ENCODE results near the gene SPDYE6. TPM values are rescaled to one million over a fixed set of nuclear protein-coding genes. Genes with fewer than 3 reads are reported as not detected.
"Not testable (repeated sequence)": the region's sequence is repeated elsewhere in the genome, so short reads cannot be mapped to it uniquely, and the experiment has no call there.

SPDYE6 gene, protein sequence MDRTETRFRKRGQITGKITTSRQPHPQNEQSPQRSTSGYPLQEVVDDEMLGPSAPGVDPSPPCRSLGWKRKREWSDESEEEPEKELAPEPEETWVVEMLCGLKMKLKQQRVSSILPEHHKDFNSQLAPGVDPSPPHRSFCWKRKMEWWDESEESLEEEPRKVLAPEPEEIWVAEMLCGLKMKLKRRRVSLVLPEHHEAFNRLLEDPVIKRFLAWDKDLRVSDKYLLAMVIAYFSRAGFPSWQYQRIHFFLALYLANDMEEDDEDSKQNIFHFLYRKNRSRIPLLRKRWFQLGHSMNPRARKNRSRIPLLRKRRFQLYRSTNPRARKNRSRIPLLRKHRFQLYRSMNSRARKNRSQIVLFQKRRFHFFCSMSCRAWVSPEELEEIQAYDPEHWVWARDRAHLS
- total RNA-seq (under 1 TPM in 1 of 9 donors, not detected in 8; 0.11 TPM), polyA plus RNA-seq (not detected)
- long read RNA-seq, donor 1, result 0 reads
- long read RNA-seq, donor 2, result 0 reads
- long read RNA-seq, donor 3, result 0 reads
- long read RNA-seq, donor 4, partial matches to known transcripts, result 0 of 2 reads
- long read RNA-seq, donor 4, other reads (novel, unspliced or antisense), result 2 of 2 reads
- long read RNA-seq, donor 5, partial matches to known transcripts, result 0 of 3 reads
- long read RNA-seq, donor 5, other reads (novel, unspliced or antisense), result 3 of 3 reads
- long read RNA-seq, donor 6, partial matches to known transcripts, result 0 of 1 reads
- long read RNA-seq, donor 6, other reads (novel, unspliced or antisense), result 1 of 1 reads
- long read RNA-seq, donor 7, result 0 reads
- long read RNA-seq, donor 8, result 0 reads
- long read RNA-seq, donor 9, result 0 reads
- long read RNA-seq, donor 10, result 0 reads

DNA sequence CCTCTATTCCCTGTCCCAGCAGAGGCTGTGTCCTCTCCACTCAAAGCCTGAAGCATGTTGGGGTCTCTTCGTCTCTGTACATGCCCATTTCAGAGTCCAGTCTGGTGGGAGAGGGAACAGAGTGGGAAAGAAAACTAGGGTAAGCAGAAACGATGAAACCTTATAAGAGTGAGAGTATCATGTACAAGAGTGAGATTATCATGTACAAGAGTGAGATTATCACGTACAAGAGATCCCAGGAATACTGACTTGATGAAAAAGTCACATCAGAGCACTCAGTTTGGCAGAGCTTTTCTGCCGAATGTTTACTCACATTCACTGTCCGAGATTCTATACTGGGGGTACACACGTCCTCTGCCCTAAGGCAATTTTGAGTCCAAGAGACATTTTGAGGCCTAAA, at the start of gene SPDYE6:
TSS of gene SPDYE6 (minus strand) at position 101 of the 400 bp plus-strand sequence. CDS start 421 bp downstream, outside the sequence.
- H3K27ac ChIP-seq; H3K9me3 ChIP-seq (replicated peaks in 1 of 3); H3K27me3 ChIP-seq; H3K4me1 ChIP-seq (replicated peaks in 1 of 2); H3K36me3 ChIP-seq (replicated peaks in 1 of 2); H3K4me3 ChIP-seq; DNase-seq; intact Hi-C loops (cut with DNase I): not testable (repeated sequence)
- WGBS, 4 donors, result no CpG with 5 or more reads among the region's 6 CpGs

DNA sequence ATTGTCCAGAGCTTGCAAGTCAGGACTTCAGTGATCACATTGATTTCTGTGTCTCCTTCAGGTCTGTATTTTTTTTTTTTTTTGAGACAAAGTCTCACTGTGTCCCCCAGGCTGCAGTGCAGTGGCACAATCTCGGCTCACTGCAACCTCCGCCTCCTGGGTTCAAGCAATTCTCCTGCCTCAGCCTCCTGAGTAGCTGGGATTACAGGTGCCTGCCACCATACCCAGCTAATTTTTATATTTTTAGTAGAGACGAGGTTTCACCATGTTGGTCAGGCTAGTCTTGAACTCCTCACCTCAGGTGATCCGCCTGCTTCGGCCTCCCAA, 48.6 kb upstream of the SPDYE6 start:
- intact Hi-C loops (cut with DNase I); H3K4me3 ChIP-seq; H3K27me3 ChIP-seq; H3K27ac ChIP-seq; DNase-seq; H3K4me1 ChIP-seq (replicated peaks in 1 of 2); H3K9me3 ChIP-seq (replicated peaks in 1 of 3): not testable (repeated sequence)
- 93 to 99% (median 97%) methylated on average over 4 to 5 of the region's 5 CpGs for WGBS, 4 donors
- peaks cover 0 to 95% of the 10 kb centered on the region in 2 donors for H3K36me3 ChIP-seq (replicated peaks in 1 of 2)

DNA sequence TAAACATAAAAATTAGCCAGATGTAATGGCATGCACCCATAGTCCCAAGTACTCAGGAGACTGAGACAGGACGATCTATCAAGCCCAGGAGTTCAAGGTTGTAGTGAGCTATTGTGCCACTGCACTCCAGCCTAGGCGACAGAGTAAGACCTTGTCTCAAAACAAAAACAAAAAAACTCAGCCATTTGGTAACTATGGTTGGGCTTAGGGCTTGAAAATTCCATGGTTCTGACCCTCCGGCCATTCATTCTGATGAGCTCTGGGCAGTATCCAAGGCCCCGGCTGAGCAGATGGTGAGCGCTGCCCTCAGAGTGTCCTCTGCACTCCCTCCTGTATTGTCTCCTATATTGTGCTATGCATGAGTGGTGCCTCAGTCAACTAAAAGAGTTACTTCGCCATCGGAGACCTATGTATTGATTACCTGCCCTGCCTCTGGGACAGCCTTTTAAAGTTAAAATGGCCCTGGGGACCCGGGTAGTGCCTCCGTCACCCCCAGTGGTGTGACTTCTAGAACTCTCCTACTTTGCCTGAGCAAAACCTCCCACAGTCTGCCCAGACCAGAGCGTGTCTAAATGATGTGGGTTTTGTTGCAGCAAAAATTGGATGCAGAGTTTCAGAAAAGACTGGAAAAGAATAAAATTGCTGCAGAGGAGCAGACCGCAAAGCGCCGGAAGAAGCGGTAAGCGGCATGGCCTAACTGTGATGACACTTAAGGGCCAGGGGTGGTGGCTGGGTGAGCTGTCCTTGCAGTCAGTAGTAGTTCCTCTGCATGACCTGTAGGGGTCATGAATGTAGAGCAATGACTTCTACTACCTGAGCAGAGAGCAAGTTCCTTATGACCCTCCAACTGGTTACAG, 48.0 kb upstream of the SPDYE6 start:
- intact Hi-C loops (cut with DNase I), result no loop called here
- Histone ChIP-seq H3K4me1 (replicated peaks in 1 of 2) (peaks cover 5 to 9% of the 10 kb centered on the region in 2 donors), H3K9me3 (replicated peaks in 1 of 3) (no peaks in the 10 kb centered on the region), H3K27me3 (no peaks in the 10 kb centered on the region), H3K27ac (peak overlapping the region in 2 of 5 donors; percentile 50 to 57), H3K36me3 (replicated peaks in 1 of 2) (peaks cover 0 to 95% of the 10 kb centered on the region in 2 donors), H3K4me3 (no peak overlapping the region)
- 61 to 64% (median 64%) methylated on average over 15 of the region's 15 CpGs for WGBS, 4 donors
- TF ChIP-seq, protein P1, sequence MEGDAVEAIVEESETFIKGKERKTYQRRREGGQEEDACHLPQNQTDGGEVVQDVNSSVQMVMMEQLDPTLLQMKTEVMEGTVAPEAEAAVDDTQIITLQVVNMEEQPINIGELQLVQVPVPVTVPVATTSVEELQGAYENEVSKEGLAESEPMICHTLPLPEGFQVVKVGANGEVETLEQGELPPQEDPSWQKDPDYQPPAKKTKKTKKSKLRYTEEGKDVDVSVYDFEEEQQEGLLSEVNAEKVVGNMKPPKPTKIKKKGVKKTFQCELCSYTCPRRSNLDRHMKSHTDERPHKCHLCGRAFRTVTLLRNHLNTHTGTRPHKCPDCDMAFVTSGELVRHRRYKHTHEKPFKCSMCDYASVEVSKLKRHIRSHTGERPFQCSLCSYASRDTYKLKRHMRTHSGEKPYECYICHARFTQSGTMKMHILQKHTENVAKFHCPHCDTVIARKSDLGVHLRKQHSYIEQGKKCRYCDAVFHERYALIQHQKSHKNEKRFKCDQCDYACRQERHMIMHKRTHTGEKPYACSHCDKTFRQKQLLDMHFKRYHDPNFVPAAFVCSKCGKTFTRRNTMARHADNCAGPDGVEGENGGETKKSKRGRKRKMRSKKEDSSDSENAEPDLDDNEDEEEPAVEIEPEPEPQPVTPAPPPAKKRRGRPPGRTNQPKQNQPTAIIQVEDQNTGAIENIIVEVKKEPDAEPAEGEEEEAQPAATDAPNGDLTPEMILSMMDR (IDR thresholded peaks at IDR 0.05), result peak; percentile 41 to 63 (median 56)
- TF ChIP-seq POLR2A (IDR thresholded peaks at IDR 0.05), result no peak
- DNase-seq, result peak in 6 of 7 donors; percentile 43 to 77 (median 68)

DNA sequence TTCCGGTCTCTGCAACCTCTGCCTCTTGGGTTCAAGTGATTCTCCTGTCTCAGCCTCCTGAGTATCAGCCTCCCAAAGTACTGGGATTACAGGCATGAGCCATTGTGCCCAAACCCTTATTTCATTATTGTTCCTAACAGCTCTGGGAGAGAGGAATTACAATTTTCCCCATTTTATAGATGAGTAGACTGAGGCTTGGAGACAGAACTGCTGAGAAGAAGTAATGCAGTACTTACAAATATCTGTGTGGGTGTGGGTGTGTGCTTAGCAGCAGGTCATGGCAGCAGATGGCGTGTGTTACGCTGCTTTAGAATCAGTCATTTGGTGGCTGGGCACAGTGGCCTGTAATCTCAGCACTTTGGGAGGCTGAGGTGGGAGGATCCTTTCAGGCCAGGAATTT, 47.3 kb upstream of the SPDYE6 start:
- TF ChIP-seq, protein P1 (IDR thresholded peaks at IDR 0.05), result no peak
- no peak for TF ChIP-seq POLR2A (IDR thresholded peaks at IDR 0.05)
- H3K27me3 ChIP-seq, result no peaks in the 10 kb centered on the region
- no peak overlapping the region for H3K4me3 ChIP-seq
- no peak for DNase-seq
- peaks cover 0 to 97% of the 10 kb centered on the region in 2 donors for H3K36me3 ChIP-seq (replicated peaks in 1 of 2)
- intact Hi-C loops (cut with DNase I), result no loop called here
- peaks cover 5 to 9% of the 10 kb centered on the region in 2 donors for H3K4me1 ChIP-seq (replicated peaks in 1 of 2)
- H3K9me3 ChIP-seq (replicated peaks in 1 of 3), result no peaks in the 10 kb centered on the region
- 81 to 95% (median 91%) methylated on average over 3 of the region's 3 CpGs for WGBS, 4 donors
- peak overlapping the region in 3 of 5 donors; percentile 43 to 57 (median 50) for H3K27ac ChIP-seq

Measured in adrenal gland (tissue), 19 donors.